H9 (cell line): ENCODE data around the gene PUDP. TPM values are rescaled to one million over a fixed set of nuclear protein-coding genes. Genes with fewer than 3 reads are reported as not detected.

Experiments
- DNase-seq: peaks from one replicate; pipeline ENCODE4 v3.0.0-alpha.2; 2017
- H2AFZ ChIP-seq: one replicate; pipeline ENCODE4 v1.6.1; 2013; ENCODE audit warnings: mild to moderate bottlenecking, low read length, control low read depth, moderate library complexity
- H2AK5ac ChIP-seq: 2 replicates; pipeline ENCODE4 v1.6.1; 2013; ENCODE audit warnings: low read length, control low read depth, mixed read lengths; ENCODE audit not compliant: insufficient read length
- H2BK120ac ChIP-seq: one replicate; pipeline ENCODE4 v1.6.1; 2013; ENCODE audit warnings: low read depth, mild to moderate bottlenecking, low read length, control low read depth, inconsistent platforms; ENCODE audit not compliant: poor library complexity, severe bottlenecking
- H2BK12ac ChIP-seq: 2 replicates; pipeline ENCODE4 v1.6.1; 2013; ENCODE audit warnings: low read length, control low read depth, mixed read lengths, low read depth; ENCODE audit not compliant: insufficient read length
- H2BK15ac ChIP-seq: 2 replicates; pipeline ENCODE4 v1.6.1; 2013; ENCODE audit warnings: low read depth, low read length, control low read depth
- H2BK20ac ChIP-seq: one replicate; pipeline ENCODE4 v1.6.1; 2013; ENCODE audit warnings: low read depth, mild to moderate bottlenecking, low read length, control low read depth, inconsistent platforms; ENCODE audit not compliant: poor library complexity, severe bottlenecking
- H2BK5ac ChIP-seq: 2 replicates; pipeline ENCODE4 v1.6.1; 2013; ENCODE audit warnings: low read length, control low read depth, mixed read lengths; ENCODE audit not compliant: insufficient read length
- H3K14ac ChIP-seq: 2 replicates; pipeline ENCODE4 v1.6.1; 2013; ENCODE audit warnings: low read length, control low read depth; ENCODE audit not compliant: insufficient read depth
- H3K18ac ChIP-seq: 2 replicates; pipeline ENCODE4 v1.6.1; 2013; ENCODE audit warnings: low read depth, mild to moderate bottlenecking, mixed read lengths, low read length, control low read depth; ENCODE audit not compliant: insufficient read length
- H3K23ac ChIP-seq: 2 replicates; pipeline ENCODE4 v1.6.1; 2013; ENCODE audit warnings: low read length, control low read depth, mixed read lengths, low read depth; ENCODE audit not compliant: insufficient read length
- H3K23me2 ChIP-seq: 2 replicates; pipeline ENCODE4 v1.6.1; 2013; ENCODE audit warnings: low read depth, mild to moderate bottlenecking, mixed read lengths, low read length, control low read depth; ENCODE audit not compliant: insufficient read length, poor library complexity, severe bottlenecking
- H3K27ac ChIP-seq: 2 replicates; pipeline ENCODE4 v1.5.1; 2013; ENCODE audit warnings: low read length, control low read depth, mixed read lengths, low read depth; ENCODE audit not compliant: insufficient read length
- H3K27me3 ChIP-seq: 2 replicates; pipeline ENCODE4 v1.6.1; 2013; ENCODE audit warnings: low read length, control low read depth, inconsistent platforms; ENCODE audit not compliant: insufficient read depth
- H3K4ac ChIP-seq: 2 replicates; pipeline ENCODE4 v1.6.1; 2013; ENCODE audit warnings: low read depth, mild to moderate bottlenecking, control low read depth, inconsistent platforms, low read length, moderate library complexity
- H3K4me1 ChIP-seq: 2 replicates; pipeline ENCODE4 v1.6.1; 2013; ENCODE audit warnings: low read length, control low read depth, inconsistent platforms; ENCODE audit not compliant: insufficient read depth
- H3K4me2 ChIP-seq: 2 replicates; pipeline ENCODE4 v1.6.1; 2013; ENCODE audit warnings: low read length, control low read depth, mixed read lengths; ENCODE audit not compliant: insufficient read length, insufficient read depth
- H3K56ac ChIP-seq: 2 replicates; pipeline ENCODE4 v1.6.1; 2013; ENCODE audit warnings: low read depth, mild to moderate bottlenecking, mixed read lengths, low read length, control low read depth; ENCODE audit not compliant: insufficient read length
- H3K79me1 ChIP-seq: 2 replicates; pipeline ENCODE4 v1.6.1; 2013; ENCODE audit warnings: low read depth, mild to moderate bottlenecking, moderate library complexity, low read length, control low read depth, inconsistent platforms; ENCODE audit not compliant: insufficient read depth, poor library complexity, severe bottlenecking
- H3K79me2 ChIP-seq: 2 replicates; pipeline ENCODE4 v1.6.1; 2013; ENCODE audit warnings: low read length, control low read depth, inconsistent platforms; ENCODE audit not compliant: insufficient read depth
- H3K9ac ChIP-seq: 2 replicates; pipeline ENCODE4 v1.6.1; 2013; ENCODE audit warnings: low read length, control low read depth, mixed read lengths; ENCODE audit not compliant: insufficient read length; ENCODE audit errors: extremely low read depth
- H3K9me3 ChIP-seq: one replicate; pipeline ENCODE4 v1.6.1; 2013; ENCODE audit warnings: low read depth, low read length, inconsistent platforms; ENCODE audit not compliant: control insufficient read depth
- H3T11ph ChIP-seq: one replicate; pipeline ENCODE4 v1.6.1; 2013; ENCODE audit warnings: mild to moderate bottlenecking, low read length, control low read depth, inconsistent platforms
- H4K20me1 ChIP-seq: one replicate; pipeline ENCODE4 v1.6.1; 2013; ENCODE audit not compliant: control insufficient read depth, insufficient read length, insufficient read depth
- H4K5ac ChIP-seq: 2 replicates; pipeline ENCODE4 v1.6.1; 2013; ENCODE audit warnings: low read depth, mild to moderate bottlenecking, mixed read lengths, low read length, control low read depth; ENCODE audit not compliant: insufficient read length
- H4K8ac ChIP-seq: replicated peaks from 2 replicates; pipeline ENCODE4 v1.6.1; 2013; ENCODE audit warnings: low read length, control low read depth, mixed read lengths, low read depth; ENCODE audit not compliant: insufficient read length
- H4K91ac ChIP-seq: 2 replicates; pipeline ENCODE4 v1.6.1; 2013; ENCODE audit warnings: low read depth, mild to moderate bottlenecking, moderate library complexity, mixed read lengths, low read length, control low read depth; ENCODE audit not compliant: insufficient read length
- H3K27ac Mint-ChIP-seq, 3 experiments: 2 replicates in 2 of 3; 3 replicates in 1 of 3; pipeline ENCODE4 v1.8.0; 2020 to 2021; ENCODE audit warnings: mixed read lengths in 3 of 3, mild to moderate bottlenecking in 1 of 3, moderate library complexity in 1 of 3
- H3K27me3 Mint-ChIP-seq: 2 replicates; pipeline ENCODE4 v1.8.0; 2021; ENCODE audit warnings: low read depth, mild to moderate bottlenecking, moderate library complexity, mixed read lengths
- H3K36me3 Mint-ChIP-seq, 3 experiments: 2 replicates in 2 of 3; 3 replicates in 1 of 3; pipeline ENCODE4 v1.8.0; 2020 to 2021; ENCODE audit warnings: low read depth in 3 of 3, mixed read lengths in 3 of 3; ENCODE audit not compliant: insufficient read depth in 1 of 3
- H3K4me1 Mint-ChIP-seq, 2 experiments: 2 replicates each; pipeline ENCODE4 v1.8.0; 2020; ENCODE audit warnings: mixed read lengths in 2 of 2
- H3K4me3 Mint-ChIP-seq, 2 experiments: 2 replicates in 1 of 2; 3 replicates in 1 of 2; pipeline ENCODE4 v1.8.0; 2020 to 2021; ENCODE audit warnings: mild to moderate bottlenecking in 2 of 2, mixed read lengths in 2 of 2, moderate library complexity in 1 of 2
- H3K9me3 Mint-ChIP-seq, 2 experiments: 2 replicates in 1 of 2; 3 replicates in 1 of 2; pipeline ENCODE4 v1.8.0; 2020; ENCODE audit warnings: mild to moderate bottlenecking in 2 of 2, mixed read lengths in 2 of 2, moderate library complexity in 1 of 2
- CTCF ChIP-seq: fragments of 200-600 bp; sonication (generic); conservative IDR thresholded peaks from 3 replicates; pipeline ENCODE4 v1.8.0; 2021; ENCODE audit warnings: antibody characterized with exemption, mild to moderate bottlenecking
- WGBS: extraction: QIAGEN DNeasy Blood & Tissue Kit; methylation state at CpG from one replicate; pipeline ENCODE4 v1.1.7; 2013; ENCODE audit warnings: missing lambda C conversion rate, low lambda C conversion rate, mixed read lengths; ENCODE audit not compliant: insufficient read length; ENCODE audit errors: extremely low coverage; 5-methylcytosine and 5-hydroxymethylcytosine counted together
- total RNA-seq: library from RNA; stranded (reverse); gene quantifications from 2 replicates; pipeline ENCODE4 v1.2.1, GENCODE V29; 2021

PUDP gene
- total RNA-seq, 1 experiment from 2014 or later, result 46.3 TPM

- no peaks in the 10 kb centered on the region for H3K79me1 ChIP-seq
- no peak overlapping the region for H3K14ac ChIP-seq
- Mint-ChIP-seq H3K9me3 (no peaks in the 10 kb centered on the region), H3K36me3 (peaks cover 0 to 9% (median 0%) of the 10 kb centered on the region in 3 experiments; a peak in 4 of 7 replicates), H3K27ac (peak overlapping the region; percentile 27 to 89 (median 52); a peak in 3 of 7 replicates), H3K4me3 (no peak overlapping the region), H3K27me3 (no peaks in the 10 kb centered on the region), H3K4me1 (peaks cover 26 to 27% of the 10 kb centered on the region in 2 experiments)
- no peak overlapping the region for H3K18ac ChIP-seq
- no peak for TF ChIP-seq CTCF
- no peaks in the 10 kb centered on the region for H4K20me1 ChIP-seq
- DNase-seq, result no peak
- H2BK15ac ChIP-seq, result no peak overlapping the region
- H2AK5ac ChIP-seq, result no peak overlapping the region
- peaks cover 8% of the 10 kb centered on the region; the same call in 1 of the 2 replicates for H3K4me1 ChIP-seq
- H3K27ac ChIP-seq, result no peak overlapping the region
- H3K4ac ChIP-seq, result no peak overlapping the region
- WGBS, result no CpG with 5 or more reads among the region's 13 CpGs
- no peak overlapping the region for H4K91ac ChIP-seq
- no peak overlapping the region for H3K4me2 ChIP-seq
- H3K23ac ChIP-seq, result no peak overlapping the region
- no peak overlapping the region for H2BK5ac ChIP-seq
- no peak overlapping the region for H4K8ac ChIP-seq
- H3K23me2 ChIP-seq, result no peaks in the 10 kb centered on the region
- no peak overlapping the region for H2BK20ac ChIP-seq
- no peak overlapping the region for H3K56ac ChIP-seq
- no peak overlapping the region for H3T11ph ChIP-seq
- no peaks in the 10 kb centered on the region for H3K27me3 ChIP-seq
- H3K79me2 ChIP-seq, result 0 out of 2 replicates have a peak, but pooled peaks cover 2% of the 10 kb centered on the region
- peak overlapping the region; percentile 69 for H2BK12ac ChIP-seq
- H2BK120ac ChIP-seq, result no peak overlapping the region
- H4K5ac ChIP-seq, result no peak overlapping the region
- H2AFZ ChIP-seq, result no peak overlapping the region
- no peaks in the 10 kb centered on the region for H3K9me3 ChIP-seq
- no peak overlapping the region for H3K9ac ChIP-seq
These were observed 16.3 kb downstream of the PUDP start for GRCh38 chrX:7131621-7132020.
